ENCODE measurements around the gene ENOX2.

ENOX2 gene

GRCh38 chrX:130645955-130646583, 256.9 kb downstream of the ENOX2 start:
- in situ Hi-C loops (cut with MboI; ENCODE audit: low sequenced_read_pairs) = no loop called here

DNA sequence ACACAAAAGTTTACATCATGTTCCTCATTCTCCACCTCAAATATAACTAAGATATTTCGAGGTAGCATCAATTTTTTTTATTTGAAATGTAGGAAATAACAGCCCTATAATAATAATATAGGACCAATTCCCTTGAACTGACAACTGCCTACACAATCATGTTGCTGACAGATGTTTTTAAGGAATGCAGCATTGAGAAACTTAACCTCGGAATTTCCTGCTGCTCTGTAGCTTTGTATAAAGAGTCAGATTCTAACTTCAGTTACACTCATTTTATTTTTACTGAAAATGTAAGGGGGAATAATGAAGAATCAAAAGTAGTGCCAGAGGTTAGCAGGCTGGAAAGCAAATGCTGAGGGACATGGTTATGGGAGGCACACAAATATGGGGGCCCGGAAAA, 265.4 kb downstream of the ENOX2 start:
- in situ Hi-C loops (cut with MboI; ENCODE audit: low sequenced_read_pairs) = no loop called here

DNA sequence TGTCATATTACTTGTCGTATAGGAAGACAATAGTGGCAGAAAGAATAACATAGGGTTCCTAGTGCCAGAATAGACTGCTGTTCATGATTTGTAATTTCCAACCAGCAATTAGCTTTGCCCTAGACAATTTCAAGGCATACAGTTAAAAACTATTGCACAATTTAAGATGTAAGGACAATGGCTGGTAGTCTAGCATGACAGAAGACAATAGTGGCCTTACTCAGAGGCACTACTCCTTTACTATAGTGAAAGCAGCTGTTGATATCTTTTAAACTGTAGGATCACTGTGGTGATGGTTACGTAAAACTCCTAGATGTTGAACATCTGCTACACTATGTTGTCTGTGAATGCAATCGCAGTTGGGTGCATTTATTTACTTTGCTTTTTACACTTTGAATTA, 266.7 kb downstream of the ENOX2 start:
- in situ Hi-C loops (cut with MboI; ENCODE audit: low sequenced_read_pairs) = no loop called here

GRCh38 chrX:130631011-130631410, 272.0 kb downstream of the ENOX2 start:
- in situ Hi-C loops (cut with MboI; ENCODE audit: low sequenced_read_pairs) = no loop called here

DNA sequence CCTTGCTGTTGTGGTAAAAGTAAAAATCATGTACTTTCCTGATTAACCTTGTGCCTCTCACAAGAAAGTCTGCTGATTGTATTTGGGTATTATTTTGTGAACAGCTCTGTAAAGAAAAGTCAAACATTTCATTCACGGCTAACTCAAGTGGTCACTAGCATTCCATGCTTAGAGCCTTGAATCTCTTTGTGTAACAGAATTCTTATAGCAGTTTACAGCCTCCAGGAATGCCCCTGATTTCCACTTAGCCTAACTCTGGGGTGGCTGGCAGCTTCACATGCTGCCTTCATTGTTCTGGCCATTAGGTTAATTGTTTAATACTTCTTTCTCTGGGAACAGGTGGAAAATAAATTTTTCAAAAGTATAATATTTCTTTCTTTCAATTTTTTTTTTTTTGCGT, 274.5 kb downstream of the ENOX2 start:
- in situ Hi-C loops (cut with MboI; ENCODE audit: low sequenced_read_pairs) = no loop called here

- in situ Hi-C loops (cut with MboI; ENCODE audit: low sequenced_read_pairs) = no loop called here
Measured at GRCh38 chrX:130626521-130626920, 276.5 kb downstream of the ENOX2 start.

GRCh38 chrX:130625386-130625785, 277.6 kb downstream of the ENOX2 start:
- in situ Hi-C loops (cut with MboI; ENCODE audit: low sequenced_read_pairs) = no loop called here

- in situ Hi-C loops (cut with MboI; ENCODE audit: low sequenced_read_pairs) = no loop called here
Measured at GRCh38 chrX:130623518-130623917, 279.5 kb downstream of the ENOX2 start.

GRCh38 chrX:130615941-130616340, 287.1 kb downstream of the ENOX2 start:
- in situ Hi-C loops (cut with MboI; ENCODE audit: low sequenced_read_pairs) = no loop called here

DNA sequence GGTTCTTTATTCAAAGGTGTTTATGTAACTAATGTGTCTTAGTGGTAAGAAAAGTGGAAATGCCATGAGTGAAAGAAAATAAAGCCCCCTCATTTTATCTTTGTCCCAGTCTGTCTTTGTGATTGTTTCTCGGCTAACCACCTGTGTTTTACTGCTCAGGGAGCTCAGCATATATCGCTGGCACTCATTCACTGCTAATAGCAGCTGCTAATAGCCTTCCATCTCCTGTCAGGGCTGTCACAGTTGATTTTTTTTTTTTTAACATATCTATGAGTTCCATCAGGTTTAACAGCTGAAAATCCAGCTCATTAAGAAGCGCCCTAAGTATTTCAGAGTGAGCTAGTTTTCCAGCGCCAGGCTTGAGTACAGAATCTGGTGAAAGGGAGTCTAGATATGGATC, 295.6 kb downstream of the ENOX2 start:
- in situ Hi-C loops (cut with MboI; ENCODE audit: low sequenced_read_pairs) = no loop called here

- in situ Hi-C loops (cut with MboI; ENCODE audit: low sequenced_read_pairs) = no loop called here
Measured at GRCh38 chrX:130606425-130606824, 296.6 kb downstream of the ENOX2 start.

DNA sequence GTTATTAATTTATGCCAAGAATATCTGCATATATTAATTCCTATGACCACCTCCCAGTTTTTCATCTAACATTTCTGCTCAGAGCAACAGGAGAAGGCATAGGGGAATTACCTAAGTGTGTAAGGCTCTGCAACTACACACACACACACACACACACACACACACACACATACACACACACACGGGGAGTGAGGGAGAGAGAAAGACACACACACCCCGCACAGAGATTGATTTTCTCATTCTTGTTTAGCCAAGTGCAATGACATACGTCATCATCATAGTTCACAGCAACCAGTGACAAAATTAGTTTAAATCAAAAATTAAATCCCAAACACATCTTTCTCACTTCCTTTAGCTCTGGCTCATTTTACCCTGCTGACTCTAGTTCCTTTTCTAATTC, 298.1 kb downstream of the ENOX2 start:
- in situ Hi-C loops (cut with MboI; ENCODE audit: low sequenced_read_pairs) = no loop called here

GRCh38 chrX:130594453-130594916, 308.5 kb downstream of the ENOX2 start:
- in situ Hi-C loops (cut with MboI; ENCODE audit: low sequenced_read_pairs) = loop anchor here (25.0 kb wide), 1 partner anchor 318 kb away; the partner anchor contains the start of gene ENOX2

GRCh38 chrX:130593911-130594310, 309.1 kb downstream of the ENOX2 start:
- in situ Hi-C loops (cut with MboI; ENCODE audit: low sequenced_read_pairs) = loop anchor here (25.0 kb wide), 1 partner anchor 318 kb away; the partner anchor contains the start of gene ENOX2

GRCh38 chrX:130592204-130592603, 310.8 kb downstream of the ENOX2 start:
- in situ Hi-C loops (cut with MboI; ENCODE audit: low sequenced_read_pairs) = loop anchor here (25.0 kb wide), 1 partner anchor 320 kb away; the partner anchor contains the start of gene ENOX2

- in situ Hi-C loops (cut with MboI; ENCODE audit: low sequenced_read_pairs) = loop anchor here (25.0 kb wide), 1 partner anchor 333 kb away; the partner anchor contains the start of gene ENOX2
Measured at GRCh38 chrX:130578906-130579305, 324.1 kb downstream of the ENOX2 start.

DNA sequence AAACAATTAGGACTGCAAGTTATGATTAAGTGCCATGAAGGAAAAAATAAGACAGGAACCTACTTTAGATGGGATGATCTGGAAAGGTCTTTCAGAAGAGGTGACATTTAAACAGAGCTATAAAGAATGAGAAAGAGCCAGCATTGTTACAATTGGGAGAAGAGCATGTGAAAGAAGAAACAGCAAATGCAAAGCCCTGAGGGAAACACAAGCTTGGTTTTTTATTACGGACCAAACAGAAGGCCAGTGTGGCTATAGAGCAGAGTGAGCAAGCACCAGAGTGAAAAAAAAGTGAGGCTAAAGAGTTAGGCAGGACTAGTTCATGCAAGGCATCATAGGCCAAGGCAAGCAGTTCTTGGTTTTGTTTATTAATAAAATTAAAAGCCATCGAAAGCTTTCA, 325.6 kb downstream of the ENOX2 start:
- in situ Hi-C loops (cut with MboI; ENCODE audit: low sequenced_read_pairs) = loop anchor here (25.0 kb wide), 1 partner anchor 335 kb away; the partner anchor contains the start of gene ENOX2

GRCh38 chrX:130575831-130576389, 327.1 kb downstream of the ENOX2 start:
- in situ Hi-C loops (cut with MboI; ENCODE audit: low sequenced_read_pairs) = loop anchor here (25.0 kb wide), 1 partner anchor 336 kb away; the partner anchor contains the start of gene ENOX2

All from HL-60/S4 treated with retinoic acid at 250 ng/mL for 4 days and 3 days (cell line).